ENCODE data around the gene MBOAT7. TPM values are rescaled to one million over a fixed set of nuclear protein-coding genes. Genes with fewer than 3 reads are reported as not detected.

The MBOAT7 gene
- total RNA-seq, 1 experiment from 2014 or later = 100 TPM

DNA sequence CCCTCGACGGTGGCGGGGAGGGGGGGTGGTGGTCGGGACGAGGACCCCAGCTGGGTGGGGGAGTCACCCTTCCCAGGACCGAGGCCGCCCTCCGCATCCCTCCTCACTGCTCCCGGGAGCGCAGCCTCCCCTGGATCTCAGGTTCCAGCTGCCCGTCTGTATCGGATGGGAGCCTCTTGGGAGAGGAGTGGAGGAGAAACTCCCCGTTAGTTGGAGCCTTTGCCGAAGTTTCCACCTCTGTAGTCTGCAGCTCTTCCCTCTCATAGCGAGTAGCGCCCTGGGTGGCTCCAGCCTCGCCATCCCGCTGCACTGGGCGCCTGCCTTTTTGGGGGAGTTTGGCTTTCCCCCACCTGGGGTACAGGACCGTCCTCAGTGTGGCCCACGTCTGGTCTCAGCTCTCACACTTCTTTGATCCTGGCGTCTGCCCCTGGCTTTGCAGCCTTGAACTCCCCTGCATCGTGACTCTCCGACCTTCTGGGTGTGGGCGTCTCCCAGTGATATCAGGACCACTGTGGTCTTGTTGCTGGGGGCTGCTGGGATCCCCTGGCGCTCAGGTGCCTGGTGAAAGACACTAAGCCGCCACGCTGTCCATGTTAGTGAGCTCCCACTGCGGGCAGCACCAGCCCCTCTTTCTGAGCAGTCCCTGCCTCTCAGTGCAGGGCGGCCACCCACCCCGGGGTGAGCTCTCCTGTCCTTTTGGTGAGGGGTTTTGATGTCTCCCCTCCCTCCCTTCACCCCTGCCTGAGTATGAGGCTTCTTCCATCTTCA lies 50.7 kb downstream of the MBOAT7 start:
- Histone ChIP-seq H2BK15ac (ENCODE audit: low read depth, low read length) (no peak overlapping the region), H3K9ac (ENCODE audit: extremely low read depth, insufficient read length, low read length) (no peak overlapping the region), H2BK20ac (ENCODE audit: low read depth, low read length, poor library complexity, severe bottlenecking) (no peak overlapping the region), H3K4me1 (ENCODE audit: insufficient read depth, low read length) (no peaks in the 10 kb centered on the region), H2AK5ac (ENCODE audit: insufficient read length, low read length) (no peak overlapping the region), H3K27ac (ENCODE audit: insufficient read length, low read depth, low read length) (no peak overlapping the region), H3K23me2 (ENCODE audit: insufficient read length, low read depth, low read length, poor library complexity, severe bottlenecking) (peaks cover 13% of the 10 kb centered on the region), H3K79me1 (ENCODE audit: insufficient read depth, low read depth, low read length, poor library complexity, severe bottlenecking) (peaks cover 14% of the 10 kb centered on the region), H2BK120ac (ENCODE audit: low read depth, low read length, poor library complexity, severe bottlenecking) (no peak overlapping the region), H3K14ac (ENCODE audit: insufficient read depth, low read length) (no peak overlapping the region; the same call in 1 of the 2 replicates), H3K18ac (ENCODE audit: insufficient read length, low read depth, low read length) (no peak overlapping the region), H3K79me2 (ENCODE audit: insufficient read depth, low read length) (peaks cover 24% of the 10 kb centered on the region; the same call in 1 of the 2 replicates), H3K9me3 (ENCODE audit: control insufficient read depth, low read depth, low read length) (peaks cover under 1% of the 10 kb centered on the region), H4K20me1 (ENCODE audit: control insufficient read depth, insufficient read depth, insufficient read length) (peaks cover under 1% of the 10 kb centered on the region), H4K5ac (ENCODE audit: insufficient read length, low read depth, low read length) (no peak overlapping the region), H4K91ac (ENCODE audit: insufficient read length, low read depth, low read length) (no peak overlapping the region), H2BK12ac (ENCODE audit: insufficient read length, low read depth, low read length) (no peak overlapping the region), H2BK5ac (ENCODE audit: insufficient read length, low read length) (no peak overlapping the region), H3K4ac (ENCODE audit: low read depth, low read length) (no peak overlapping the region), H3K27me3 (ENCODE audit: insufficient read depth, low read length) (no peaks in the 10 kb centered on the region), H4K8ac (replicated peaks; ENCODE audit: insufficient read length, low read depth, low read length) (no peak overlapping the region), H3K56ac (ENCODE audit: insufficient read length, low read depth, low read length) (no peak overlapping the region), H2AFZ (ENCODE audit: low read length) (no peak overlapping the region), H3T11ph (ENCODE audit: low read length) (no peak overlapping the region), H3K4me2 (ENCODE audit: insufficient read depth, insufficient read length, low read length) (peak overlapping the region; percentile 28), H3K23ac (ENCODE audit: insufficient read length, low read depth, low read length) (no peak overlapping the region)
- TF ChIP-seq, protein P1, sequence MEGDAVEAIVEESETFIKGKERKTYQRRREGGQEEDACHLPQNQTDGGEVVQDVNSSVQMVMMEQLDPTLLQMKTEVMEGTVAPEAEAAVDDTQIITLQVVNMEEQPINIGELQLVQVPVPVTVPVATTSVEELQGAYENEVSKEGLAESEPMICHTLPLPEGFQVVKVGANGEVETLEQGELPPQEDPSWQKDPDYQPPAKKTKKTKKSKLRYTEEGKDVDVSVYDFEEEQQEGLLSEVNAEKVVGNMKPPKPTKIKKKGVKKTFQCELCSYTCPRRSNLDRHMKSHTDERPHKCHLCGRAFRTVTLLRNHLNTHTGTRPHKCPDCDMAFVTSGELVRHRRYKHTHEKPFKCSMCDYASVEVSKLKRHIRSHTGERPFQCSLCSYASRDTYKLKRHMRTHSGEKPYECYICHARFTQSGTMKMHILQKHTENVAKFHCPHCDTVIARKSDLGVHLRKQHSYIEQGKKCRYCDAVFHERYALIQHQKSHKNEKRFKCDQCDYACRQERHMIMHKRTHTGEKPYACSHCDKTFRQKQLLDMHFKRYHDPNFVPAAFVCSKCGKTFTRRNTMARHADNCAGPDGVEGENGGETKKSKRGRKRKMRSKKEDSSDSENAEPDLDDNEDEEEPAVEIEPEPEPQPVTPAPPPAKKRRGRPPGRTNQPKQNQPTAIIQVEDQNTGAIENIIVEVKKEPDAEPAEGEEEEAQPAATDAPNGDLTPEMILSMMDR (conservative IDR thresholded peaks at IDR 0.05) = no peak
- Mint-ChIP-seq H3K27ac (peak overlapping the region; percentile 57 to 95 (median 91); a peak in 6 of 7 replicates), H3K4me3 (peak overlapping the region; percentile 80 to 93), H3K9me3 (peaks cover 6% of the 10 kb centered on the region in 2 experiments), H3K27me3 (ENCODE audit: low read depth) (no peaks in the 10 kb centered on the region; the same call in 1 of the 2 replicates), H3K4me1 (peaks cover 37 to 39% of the 10 kb centered on the region in 2 experiments), H3K36me3 (ENCODE audit: insufficient read depth in 1 of 3, low read depth in 3 of 3) (peaks cover 36 to 52% (median 39%) of the 10 kb centered on the region in 3 experiments)
- no peak for DNase-seq
- WGBS (ENCODE audit: extremely low coverage, insufficient read length, low lambda C conversion rate) = no CpG with 5 or more reads among the region's 31 CpGs

Data from H9 (cell line).